ENCODE data around the gene PLCB2. TPM values are rescaled to one million over a fixed set of nuclear protein-coding genes. Genes with fewer than 3 reads are reported as not detected.

The PLCB2 gene
- total and polyA plus RNA-seq, 2 donors (not counting 1 experiment from before 2014, with no cell fraction given) = 166 to 312 TPM

- H3K9me3 Mint-ChIP-seq (ENCODE audit: insufficient read depth) = no peaks in the 10 kb centered on the region
- H3K79me2 ChIP-seq (ENCODE audit: control insufficient read depth, insufficient read depth, low read length) = no peaks in the 10 kb centered on the region
- H2AFZ ChIP-seq (ENCODE audit: insufficient read depth, low read depth, low read length, poor library complexity, severe bottlenecking) = no peak overlapping the region
- no peak overlapping the region for H3K9ac ChIP-seq (ENCODE audit: low read length)
- H3K27me3 Mint-ChIP-seq = no peaks in the 10 kb centered on the region
- TF ChIP-seq EZH2 (IDR thresholded peaks at IDR 0.05; ENCODE audit: borderline replicate concordance, insufficient read depth, low read depth, low read length, poor library complexity, severe bottlenecking) (no peak), CTCF (IDR thresholded peaks at IDR 0.05) (no peak)
- CTCF ChIA-PET = interaction anchor here (2.6 to 12.2 kb wide), 5 partner anchors 7 to 51 kb away, joined by 7 to 221 read pairs (median 57); partner anchors contain the start of genes CCDC9B, INAFM2 and PLCB2
- no peak overlapping the region for H3K4me3 Mint-ChIP-seq
- no peaks in the 10 kb centered on the region for H4K20me1 ChIP-seq (ENCODE audit: control insufficient read depth, insufficient read depth, low read length, poor library complexity, severe bottlenecking)
- no peaks in the 10 kb centered on the region for H3K36me3 ChIP-seq (replicated peaks in 1 of 2; ENCODE audit: control extremely low read depth in 1 of 2, control insufficient read depth in 1 of 2, extremely low read depth in 1 of 2, insufficient read depth in 2 of 2, low read length in 1 of 2)
- no peak overlapping the region for H3K4me3 ChIP-seq (ENCODE audit: control extremely low read depth in 1 of 5, extremely low read depth in 1 of 5, insufficient read depth in 1 of 5, low read depth in 2 of 5, low read length in 4 of 5)
- H3K4me2 ChIP-seq (replicated peaks; ENCODE audit: low read depth, low read length, poor library complexity, severe bottlenecking) = no peak overlapping the region
- POLR2A ChIA-PET = no interaction called here
- no peak for ATAC-seq (ENCODE audit: low read depth)
- H3K27ac Mint-ChIP-seq = no peak overlapping the region
- intact Hi-C loops (cut with micrococcal nuclease) = no loop called here
- 68% methylated on average over 5 of the region's 5 CpGs for WGBS (ENCODE audit: insufficient coverage)
- H3K4me1 ChIP-seq (ENCODE audit: control insufficient read depth in 2 of 2, insufficient read depth in 2 of 2, low read length in 2 of 2) = peaks cover 21 to 22% of the 10 kb centered on the region in 2 donors
- no peaks in the 10 kb centered on the region for H3K9me3 ChIP-seq (ENCODE audit: control extremely low read depth in 1 of 3, control insufficient read depth in 2 of 3, insufficient read depth in 1 of 3, low read length in 2 of 3)
- DNase-seq = no peak
- no peak overlapping the region for H3K27ac ChIP-seq (ENCODE audit: low read length in 2 of 2)
- H3K27me3 ChIP-seq (replicated peaks in 1 of 4; ENCODE audit: control extremely low read depth in 1 of 4, control insufficient read depth in 3 of 4, insufficient read depth in 4 of 4, low read length in 3 of 4) = no peaks in the 10 kb centered on the region
- peaks cover 22% of the 10 kb centered on the region for H3K4me1 Mint-ChIP-seq
Observed at GRCh38 chr15:40330368-40330836, 22.7 kb upstream of the PLCB2 start.

- TF ChIP-seq CTCF (IDR thresholded peaks at IDR 0.05) (no peak), EZH2 (IDR thresholded peaks at IDR 0.05; ENCODE audit: borderline replicate concordance, insufficient read depth, low read depth, low read length, poor library complexity, severe bottlenecking) (no peak)
Observed at GRCh38 chr15:40329804-40330203, 22.1 kb upstream of the PLCB2 start.

More at GRCh38 chr15:40329804-40330203, 22.1 kb upstream of the PLCB2 start:
- Mint-ChIP-seq H3K9me3 (ENCODE audit: insufficient read depth) (no peaks in the 10 kb centered on the region), H3K27ac (no peak overlapping the region), H3K4me1 (peaks cover 28% of the 10 kb centered on the region), H3K4me3 (no peak overlapping the region), H3K27me3 (no peaks in the 10 kb centered on the region)
- no peak overlapping the region for H3K4me2 ChIP-seq (replicated peaks; ENCODE audit: low read depth, low read length, poor library complexity, severe bottlenecking)
- intact Hi-C loops (cut with micrococcal nuclease) = no loop called here
- no peaks in the 10 kb centered on the region for H3K9me3 ChIP-seq (ENCODE audit: control extremely low read depth in 1 of 3, control insufficient read depth in 2 of 3, insufficient read depth in 1 of 3, low read length in 2 of 3)
- DNase-seq (no peak), ATAC-seq (ENCODE audit: low read depth) (no peak)
- peaks cover 24 to 27% of the 10 kb centered on the region in 2 donors for H3K4me1 ChIP-seq (ENCODE audit: control insufficient read depth in 2 of 2, insufficient read depth in 2 of 2, low read length in 2 of 2)
- H4K20me1 ChIP-seq (ENCODE audit: control insufficient read depth, insufficient read depth, low read length, poor library complexity, severe bottlenecking) = no peaks in the 10 kb centered on the region
- ChIA-PET CTCF (interaction anchor here (2.3 to 7.3 kb wide), 4 partner anchors 7 to 51 kb away, joined by 13 to 134 read pairs (median 50); partner anchors contain the start of genes CCDC9B and PLCB2), POLR2A (no interaction called here)
- no peak overlapping the region for H3K9ac ChIP-seq (ENCODE audit: low read length)
- H2AFZ ChIP-seq (ENCODE audit: insufficient read depth, low read depth, low read length, poor library complexity, severe bottlenecking) = no peak overlapping the region
- H3K36me3 ChIP-seq (replicated peaks in 1 of 2; ENCODE audit: control extremely low read depth in 1 of 2, control insufficient read depth in 1 of 2, extremely low read depth in 1 of 2, insufficient read depth in 2 of 2, low read length in 1 of 2) = no peaks in the 10 kb centered on the region
- H3K4me3 ChIP-seq (ENCODE audit: control extremely low read depth in 1 of 5, extremely low read depth in 1 of 5, insufficient read depth in 1 of 5, low read depth in 2 of 5, low read length in 4 of 5) = no peak overlapping the region
- H3K27me3 ChIP-seq (replicated peaks in 1 of 4; ENCODE audit: control extremely low read depth in 1 of 4, control insufficient read depth in 3 of 4, insufficient read depth in 4 of 4, low read length in 3 of 4) = no peaks in the 10 kb centered on the region
- 100% methylated on average over 7 of the region's 7 CpGs for WGBS (ENCODE audit: insufficient coverage)
- no peaks in the 10 kb centered on the region for H3K79me2 ChIP-seq (ENCODE audit: control insufficient read depth, insufficient read depth, low read length)
- no peak overlapping the region for H3K27ac ChIP-seq (ENCODE audit: low read length in 2 of 2)
